ENCODE measurements around the gene WNT5B.

The WNT5B gene

GRCh38 chr12:1629338-1630132, 504 bp downstream of the WNT5B start:
- no peak for DNase-seq (ENCODE audit: low read depth in 2 of 3, low spot score in 1 of 3)

GRCh38 chr12:1630133-1630826, 1.2 kb downstream of the WNT5B start:
- no peak for DNase-seq (ENCODE audit: low read depth in 2 of 3, low spot score in 1 of 3)

GRCh38 chr12:1630827-1631591, 2.0 kb downstream of the WNT5B start:
- DNase-seq (ENCODE audit: low read depth in 2 of 3, low spot score in 1 of 3), result no peak

GRCh38 chr12:1632702-1633101, 3.7 kb downstream of the WNT5B start:
- no peak for DNase-seq (ENCODE audit: low read depth in 2 of 3, low spot score in 1 of 3)

GRCh38 chr12:1633459-1633858, 4.4 kb downstream of the WNT5B start:
- no peak for DNase-seq (ENCODE audit: low read depth in 2 of 3, low spot score in 1 of 3)

GRCh38 chr12:1634149-1634548, 5.1 kb downstream of the WNT5B start:
- DNase-seq (ENCODE audit: low read depth in 2 of 3, low spot score in 1 of 3), result no peak

- DNase-seq (ENCODE audit: low read depth in 2 of 3, low spot score in 1 of 3), result peak; percentile 38 to 55 (median 51)
Observed at GRCh38 chr12:1634590-1635191, 5.7 kb downstream of the WNT5B start.

GRCh38 chr12:1635301-1636095, 6.5 kb downstream of the WNT5B start:
- DNase-seq (ENCODE audit: low read depth in 2 of 3, low spot score in 1 of 3), result no peak

GRCh38 chr12:1638203-1638602, 9.2 kb downstream of the WNT5B start:
- DNase-seq (ENCODE audit: low read depth in 2 of 3, low spot score in 1 of 3), result no peak

- no peak for DNase-seq (ENCODE audit: low read depth in 2 of 3, low spot score in 1 of 3)
Observed at GRCh38 chr12:1639538-1639937, 10.5 kb downstream of the WNT5B start.

- no peak for DNase-seq (ENCODE audit: low read depth in 2 of 3, low spot score in 1 of 3)
Observed at GRCh38 chr12:1640328-1641234, 11.6 kb downstream of the WNT5B start.

GRCh38 chr12:1642513-1642912, 13.5 kb downstream of the WNT5B start:
- no peak for DNase-seq (ENCODE audit: low read depth in 2 of 3, low spot score in 1 of 3)

- no peak for DNase-seq (ENCODE audit: low read depth in 2 of 3, low spot score in 1 of 3)
Observed at GRCh38 chr12:1643043-1643442, 14.0 kb downstream of the WNT5B start.

GRCh38 chr12:1643905-1644533, 15.0 kb downstream of the WNT5B start:
- no peak for DNase-seq (ENCODE audit: low read depth in 2 of 3, low spot score in 1 of 3)

- DNase-seq (ENCODE audit: low read depth in 2 of 3, low spot score in 1 of 3), result no peak
Observed at GRCh38 chr12:1644534-1645438, 15.8 kb downstream of the WNT5B start.

- DNase-seq (ENCODE audit: low read depth in 2 of 3, low spot score in 1 of 3), result no peak
Observed at GRCh38 chr12:1645819-1646218, 16.8 kb downstream of the WNT5B start.

GRCh38 chr12:1646569-1647284, 17.7 kb downstream of the WNT5B start:
- DNase-seq (ENCODE audit: low read depth in 2 of 3, low spot score in 1 of 3), result no peak

GRCh38 chr12:1647285-1647669, 18.2 kb downstream of the WNT5B start:
- no peak for DNase-seq (ENCODE audit: low read depth in 2 of 3, low spot score in 1 of 3)
